HT1080 (cell line): ENCODE results near the gene LARP4. TPM values are rescaled to one million over a fixed set of nuclear protein-coding genes. Genes with fewer than 3 reads are reported as not detected.
A peak's percentile ranks its signal among the peaks of the same experiment; 100 is the strongest.
"Not testable (repeated sequence)": the region's sequence is repeated elsewhere in the genome, so short reads cannot be mapped to it uniquely, and the experiment has no call there.

Experiments
- DNase-seq: peaks from one replicate; pipeline ENCODE4 v3.0.0-alpha.2; 2015; ENCODE audit warnings: low read depth
- polyA plus RNA-seq, 2 experiments: library from polyadenylated mRNA; depleted of rRNA; stranded (reverse); fragments of >200 nt; gene quantifications; 2 replicates each; pipeline ENCODE4 v1.2.3, GENCODE V29; 2015
- total RNA-seq: library from RNA; depleted of rRNA; stranded (reverse); fragments of >200 nt; shearing (Covaris generic); gene quantifications from 2 replicates; pipeline ENCODE4 v1.2.3, GENCODE V29; 2014; rRNA removed

Gene LARP4
- 34.0 and 49.9 TPM in 2 replicates for total RNA-seq
- polyA plus RNA-seq (2015; cell fraction: cytosol; rRNA removed), result 25.3 and 31.6 TPM in 2 replicates
- polyA plus RNA-seq (2015; cell fraction: nucleus; rRNA removed), result 69.1 and 74.2 TPM in 2 replicates

DNA sequence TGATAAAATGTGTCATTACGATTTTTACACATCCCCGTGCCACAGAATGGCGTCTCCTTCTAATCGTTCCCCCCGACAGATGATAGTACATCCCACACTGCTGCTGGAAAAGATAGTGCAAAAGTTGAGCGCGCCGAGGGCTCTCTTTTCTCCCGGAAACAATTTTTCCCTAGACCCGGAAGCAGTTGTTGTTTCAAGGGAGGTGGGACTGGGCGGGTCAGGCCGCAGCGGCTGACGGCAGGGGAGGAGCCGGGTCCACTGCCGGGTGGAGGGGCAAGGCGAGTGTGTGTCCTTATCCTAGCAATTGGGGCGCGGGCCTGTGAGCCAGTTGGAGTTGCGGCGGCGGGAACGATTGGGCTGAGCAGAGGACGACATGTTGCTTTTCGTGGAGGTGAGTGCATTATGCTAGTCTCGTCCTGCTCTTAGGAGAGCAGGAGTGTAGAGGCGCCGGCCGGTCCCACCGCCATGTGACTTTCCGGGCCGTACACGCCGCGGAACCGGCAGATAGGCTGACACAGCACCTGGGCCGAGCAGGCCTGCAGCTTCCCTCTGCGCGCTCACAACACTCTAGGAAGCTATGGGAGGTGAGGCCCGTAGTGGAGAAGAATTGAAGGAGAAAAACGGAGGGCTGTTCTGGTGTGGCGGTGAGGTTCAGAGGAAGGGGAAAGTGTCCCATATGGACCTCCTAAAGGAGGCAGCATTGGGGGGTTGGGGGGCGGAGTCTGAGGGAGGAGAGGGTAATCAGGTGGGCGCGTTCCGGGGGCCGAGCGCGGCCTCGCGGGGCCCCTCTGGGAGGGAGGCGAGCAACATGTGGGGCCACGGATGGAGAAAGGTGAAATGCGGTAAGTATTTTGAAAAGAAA is at the start of gene LARP4:
Gene LARP4, plus strand, starts transcription at position 248 of the 862 bp plus-strand sequence. Its CDS starts 126 bp downstream, at position 374.
- peak; percentile 97 for DNase-seq

DNA sequence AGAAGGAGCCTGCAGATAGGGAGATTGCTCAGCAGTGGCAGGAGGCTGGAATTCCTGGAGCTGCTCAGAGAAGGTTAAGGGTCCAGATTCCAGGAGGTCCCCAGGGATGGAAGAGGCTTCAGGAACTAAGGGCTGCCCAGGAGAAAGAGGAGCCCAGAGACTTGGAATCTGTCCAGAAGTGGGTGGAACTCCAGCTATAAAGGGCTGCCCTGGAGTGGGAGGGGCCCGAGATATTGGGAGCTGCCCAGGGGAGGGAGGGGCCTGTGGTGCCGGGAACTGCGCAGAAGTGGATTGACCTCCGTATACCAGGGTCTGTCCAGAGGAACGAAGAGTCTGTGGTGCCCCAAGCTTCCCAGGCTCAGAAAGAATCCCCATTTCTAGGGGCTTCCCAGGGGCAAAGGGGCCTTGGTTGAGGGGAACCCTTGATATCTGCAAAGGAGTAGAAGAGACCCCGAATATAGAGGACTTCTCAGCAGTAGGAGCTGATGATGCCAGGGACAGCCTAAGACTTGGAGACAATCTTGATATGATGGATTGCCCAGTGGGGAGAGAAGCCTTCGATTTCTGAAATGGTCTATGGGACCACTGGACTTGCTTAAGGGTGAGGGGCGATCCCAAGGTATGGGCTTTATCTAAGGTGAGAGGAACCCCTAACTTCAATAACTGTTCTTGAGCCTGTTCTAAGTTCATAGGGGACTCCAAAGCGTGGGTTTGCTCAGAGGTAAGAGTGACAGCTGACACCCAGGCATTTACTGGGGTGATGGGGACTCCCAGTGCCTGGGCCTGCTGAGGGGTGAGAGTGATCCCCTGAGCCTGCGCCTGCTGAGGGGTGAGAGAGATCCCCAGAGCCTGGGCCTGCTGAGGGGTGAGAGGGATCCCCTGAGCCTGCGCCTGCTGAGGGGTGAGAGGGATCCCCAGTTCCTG is 49.3 kb upstream of the LARP4 start:
- no peak for DNase-seq

DNA sequence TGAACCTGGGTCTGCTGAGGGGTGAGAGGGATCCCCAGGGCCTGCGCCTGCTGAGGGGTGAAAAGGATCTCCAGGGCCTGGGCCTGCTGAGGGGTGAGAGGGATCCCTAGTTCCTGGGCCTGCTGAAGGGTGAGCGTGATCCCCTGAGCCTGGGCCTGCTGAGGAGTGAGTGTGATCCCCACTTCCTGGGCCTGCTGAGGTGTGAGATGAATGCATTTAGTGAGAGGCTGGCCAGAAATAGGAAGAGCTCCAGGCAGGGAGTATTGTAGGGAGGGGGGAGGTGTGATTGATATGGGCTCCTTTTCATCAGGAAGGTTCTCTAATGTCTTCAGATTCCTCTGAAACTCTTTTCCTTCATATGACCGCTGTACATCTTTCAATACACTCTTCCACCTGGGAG is 47.3 kb upstream of the LARP4 start:
- no peak for DNase-seq

DNA sequence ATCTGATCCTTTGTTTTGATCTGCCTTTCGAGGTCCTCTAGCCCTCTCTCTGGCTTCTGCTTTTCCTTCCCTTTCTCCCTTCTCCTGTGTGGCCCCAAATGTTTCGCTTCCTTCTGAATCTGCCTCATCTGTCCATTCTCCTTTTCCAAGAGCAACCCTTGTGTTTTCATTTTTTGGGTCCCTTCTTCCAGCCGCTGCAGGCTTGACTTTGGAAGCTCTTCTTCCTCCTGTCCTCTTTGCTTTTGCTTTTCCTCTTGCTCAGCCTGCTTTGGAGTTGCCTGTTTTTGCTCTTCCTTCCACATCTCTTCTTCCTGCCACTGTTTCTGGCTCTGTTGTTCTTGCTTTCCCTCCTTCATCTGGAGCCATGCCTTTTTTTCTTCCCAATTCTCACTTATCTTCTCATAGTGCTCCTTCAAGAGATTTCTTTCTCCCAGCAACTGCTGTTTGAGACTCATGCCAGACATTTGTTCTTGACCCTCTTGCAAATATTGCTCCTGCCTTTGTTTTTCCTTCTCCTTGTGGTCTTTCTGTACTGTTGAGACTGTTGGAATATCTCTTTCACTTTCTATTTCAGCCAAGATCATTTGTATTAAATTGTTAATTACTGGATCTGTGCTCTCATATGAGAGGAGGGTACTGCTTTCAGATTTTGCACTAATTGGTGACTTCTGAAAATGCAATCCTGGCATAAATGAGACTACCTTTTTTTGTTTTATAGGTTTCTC is 46.7 kb upstream of the LARP4 start:
- no peak for DNase-seq

DNA sequence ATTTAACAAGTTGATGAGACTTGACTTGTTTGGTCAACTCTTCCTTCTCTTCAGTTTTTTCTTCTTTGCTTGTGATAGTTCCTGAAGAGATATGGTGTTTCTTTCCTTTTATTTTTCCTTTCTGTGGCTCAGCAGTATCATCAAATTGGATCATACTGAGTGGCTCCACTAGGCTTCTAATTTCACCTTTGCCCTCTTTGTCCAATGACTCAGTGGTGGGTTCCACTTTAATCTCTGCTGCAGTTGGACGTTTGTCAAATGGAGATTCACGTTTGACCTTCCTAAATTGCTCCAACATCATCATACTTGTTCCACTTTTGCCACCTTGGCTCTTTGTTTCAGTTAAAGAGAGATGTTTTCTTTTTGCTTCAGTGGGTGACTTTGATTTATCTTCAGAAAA is 45.8 kb upstream of the LARP4 start:
- no peak for DNase-seq

DNA sequence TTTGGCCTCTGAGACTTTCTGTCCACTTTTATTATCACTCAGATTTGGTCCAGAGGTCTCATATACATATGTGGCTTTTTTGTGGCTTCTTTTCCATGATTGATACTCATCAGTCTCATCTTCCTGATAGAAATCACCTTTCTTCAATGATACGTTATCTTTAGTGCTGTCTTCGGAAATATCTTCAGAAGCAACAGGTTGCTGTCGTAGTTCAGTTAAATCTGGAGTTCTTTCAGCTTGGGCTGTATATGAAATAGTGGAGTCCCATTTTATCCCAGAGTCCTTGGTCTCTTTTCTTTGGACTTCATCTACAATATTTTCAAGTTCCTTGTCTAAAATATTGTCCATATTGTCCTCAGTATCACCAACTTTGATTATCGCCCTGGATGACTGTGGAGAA is 45.3 kb upstream of the LARP4 start:
- no peak for DNase-seq

DNA sequence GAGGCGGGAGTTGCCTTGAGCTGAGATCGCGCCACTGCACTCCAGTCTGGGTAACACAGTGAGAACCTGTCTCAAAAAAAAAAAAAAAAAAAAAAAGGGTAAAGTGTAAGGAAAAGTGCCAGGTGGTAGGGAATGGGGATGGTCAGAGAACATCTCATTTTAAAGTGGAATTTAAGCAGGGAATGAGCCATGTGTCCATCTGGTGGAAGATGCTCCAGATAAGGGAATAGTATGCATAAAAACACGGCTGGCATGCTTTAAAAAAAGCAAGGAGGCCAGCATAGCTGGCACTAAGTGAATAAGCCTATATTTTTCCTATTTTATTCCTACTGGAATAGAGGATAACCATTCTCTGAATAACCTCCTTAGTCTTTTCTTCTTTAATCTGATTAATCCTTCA is 38.0 kb upstream of the LARP4 start:
- DNase-seq, result no peak

DNA sequence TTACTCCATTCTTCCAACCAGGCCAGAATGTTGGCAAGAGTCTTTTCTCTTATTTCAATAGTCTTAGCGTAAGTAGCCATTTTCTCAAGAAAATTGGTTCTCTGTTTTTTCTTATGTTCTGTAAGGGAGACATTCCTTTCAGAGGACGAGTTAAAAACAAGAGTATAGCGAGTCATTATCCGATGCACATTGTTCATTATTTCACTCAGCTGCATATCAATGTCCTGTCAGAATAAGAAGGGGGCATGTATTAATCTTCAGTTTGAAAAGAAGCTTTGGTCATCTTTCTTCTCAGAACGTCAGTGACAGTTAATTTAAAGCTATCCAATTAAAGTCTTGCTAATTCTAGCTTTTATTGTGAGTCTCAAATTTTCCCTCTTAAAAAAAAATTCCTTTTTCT is 37.5 kb upstream of the LARP4 start:
- no peak for DNase-seq

DNA sequence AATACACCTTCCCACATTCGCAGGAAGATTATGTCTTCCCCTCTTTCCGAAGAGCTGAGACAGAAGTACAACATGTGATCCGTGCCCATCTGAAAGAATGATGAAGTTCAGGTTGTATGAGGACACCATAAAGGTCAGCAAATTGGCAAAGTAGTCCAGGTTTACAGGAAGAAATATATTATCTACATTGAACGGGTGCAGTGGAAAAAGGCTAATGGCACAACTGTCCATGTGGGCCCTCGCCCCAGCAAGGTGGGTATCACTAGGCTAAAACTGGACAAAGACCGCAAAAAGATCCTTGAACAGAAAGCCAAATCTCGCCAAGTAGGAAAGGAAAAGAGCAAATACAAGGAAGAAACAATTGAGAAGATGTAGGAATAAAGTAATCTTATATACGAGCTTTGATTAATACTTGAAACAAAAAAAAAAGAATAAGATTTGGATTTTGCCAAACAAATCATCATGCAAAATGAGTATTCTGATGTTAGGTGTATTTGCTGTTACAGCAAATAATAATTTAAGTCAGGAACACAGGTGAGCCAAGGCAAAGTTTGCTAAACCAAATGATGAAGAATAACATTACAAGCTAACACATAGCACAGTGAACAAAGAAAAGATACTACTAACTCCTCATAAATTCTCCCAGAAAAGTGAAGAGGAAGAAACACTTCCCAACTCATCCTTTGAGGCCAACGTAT is 34.8 kb upstream of the LARP4 start:
- DNase-seq, result no peak

DNA sequence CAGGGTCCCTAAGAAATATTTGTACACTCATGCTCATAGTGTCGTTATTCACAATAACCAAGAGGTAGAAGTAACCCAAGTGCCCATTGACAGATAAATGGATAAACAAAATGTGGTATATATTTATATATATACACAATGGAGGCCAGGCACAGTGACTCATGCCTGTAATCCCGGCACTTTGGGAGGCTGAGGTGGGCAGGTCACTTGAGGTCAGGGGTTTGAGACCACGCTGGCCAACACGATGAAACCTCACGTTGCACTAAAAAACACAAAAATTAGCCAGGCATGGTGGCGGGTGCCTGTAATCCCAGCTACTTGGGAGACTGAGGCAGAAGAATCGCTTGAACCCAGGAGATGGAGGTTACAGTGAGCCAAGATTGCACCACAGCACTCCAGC is 30.0 kb upstream of the LARP4 start:
- not testable (repeated sequence) for DNase-seq

DNA sequence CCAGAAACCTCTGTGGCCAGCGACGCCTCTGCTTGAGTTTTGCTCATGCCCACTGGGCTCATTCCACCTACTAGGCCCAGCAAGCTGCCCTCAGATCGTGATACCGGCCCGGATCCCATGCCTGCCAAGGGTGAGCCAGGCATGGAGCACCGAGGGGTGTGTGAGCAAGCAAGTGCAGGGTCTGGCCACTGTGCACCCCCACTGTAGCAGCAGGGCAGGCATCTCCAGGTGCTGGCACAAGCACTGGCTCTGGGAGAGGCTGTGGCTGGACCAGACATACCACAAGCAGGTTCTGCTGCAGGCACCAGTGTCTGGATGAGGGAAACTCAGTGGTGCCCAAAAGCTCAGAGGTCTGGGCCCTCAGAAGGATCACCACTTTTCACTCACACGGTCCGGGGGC is 24.9 kb upstream of the LARP4 start:
- DNase-seq, result no peak

DNA sequence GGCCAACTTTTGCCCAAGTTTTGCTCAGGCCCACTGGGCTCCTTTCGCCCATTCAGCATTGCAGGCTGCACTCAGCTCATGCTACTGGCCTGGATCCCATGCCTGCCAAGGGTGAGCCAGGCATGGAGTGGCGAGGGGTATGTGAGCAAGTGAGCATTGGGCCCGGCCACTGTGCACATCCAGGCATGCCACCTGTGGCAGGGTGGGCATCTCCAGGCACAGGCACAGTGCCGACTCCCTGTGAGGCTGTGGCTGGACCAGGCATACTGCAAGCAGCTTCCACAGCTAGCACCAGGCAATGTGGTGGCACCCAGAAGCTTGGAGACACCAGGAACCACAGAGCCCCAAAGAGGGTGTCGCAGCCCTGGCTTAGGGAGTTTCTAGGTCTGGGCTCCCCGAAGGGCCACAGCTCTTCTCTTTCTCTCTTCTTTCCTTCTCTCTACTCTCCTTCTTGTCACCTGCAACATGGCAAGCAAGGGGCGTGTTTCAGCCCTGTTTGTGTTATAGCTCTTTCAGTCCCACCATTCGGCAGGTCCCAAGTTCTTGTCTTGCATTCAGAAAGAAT is 19.8 kb upstream of the LARP4 start:
- no peak for DNase-seq

DNA sequence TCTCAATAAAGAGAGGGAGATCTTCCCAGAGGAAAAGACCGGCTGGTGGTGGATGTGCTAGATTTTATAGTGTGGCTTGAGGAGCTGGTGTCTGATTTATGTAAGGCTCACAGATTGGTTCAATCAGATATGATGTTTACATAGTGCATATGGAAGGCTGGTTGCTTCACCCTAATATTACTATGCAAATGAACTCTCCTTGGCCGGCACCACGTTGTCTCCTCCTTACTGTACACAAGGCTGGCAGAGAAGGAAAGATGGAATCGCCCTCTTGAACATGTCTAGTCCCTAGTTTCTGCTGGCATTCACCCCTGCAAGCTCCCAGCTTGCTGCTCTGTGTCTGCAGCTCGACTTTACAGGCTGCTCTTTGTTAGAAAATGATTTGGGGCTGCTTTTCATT is 13.2 kb upstream of the LARP4 start:
- DNase-seq, result no peak

DNA sequence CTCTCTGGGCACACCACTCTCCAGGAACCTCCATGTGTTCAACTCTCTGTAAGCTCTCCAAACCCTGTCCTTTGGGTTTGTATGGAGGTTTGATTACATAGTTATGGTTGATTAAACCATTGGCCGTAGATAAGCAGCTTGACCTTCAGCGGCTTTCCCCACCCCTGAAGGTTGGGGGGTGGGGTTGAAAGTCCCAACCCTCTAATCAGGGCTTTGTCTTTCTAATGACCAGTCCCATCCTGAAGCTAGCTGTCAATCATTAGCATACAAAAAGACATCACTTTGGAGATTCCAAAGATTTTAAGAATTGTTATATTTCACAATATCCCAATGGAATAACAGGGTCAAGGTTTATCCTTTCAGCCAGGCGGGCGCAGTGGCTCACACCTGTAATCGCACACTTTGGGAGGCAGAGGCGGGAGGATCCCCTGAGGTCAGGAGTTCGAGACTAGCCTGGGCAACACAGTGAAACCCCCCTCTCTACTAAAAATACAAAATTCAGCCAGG is 12.7 kb upstream of the LARP4 start:
- no peak for DNase-seq

DNA sequence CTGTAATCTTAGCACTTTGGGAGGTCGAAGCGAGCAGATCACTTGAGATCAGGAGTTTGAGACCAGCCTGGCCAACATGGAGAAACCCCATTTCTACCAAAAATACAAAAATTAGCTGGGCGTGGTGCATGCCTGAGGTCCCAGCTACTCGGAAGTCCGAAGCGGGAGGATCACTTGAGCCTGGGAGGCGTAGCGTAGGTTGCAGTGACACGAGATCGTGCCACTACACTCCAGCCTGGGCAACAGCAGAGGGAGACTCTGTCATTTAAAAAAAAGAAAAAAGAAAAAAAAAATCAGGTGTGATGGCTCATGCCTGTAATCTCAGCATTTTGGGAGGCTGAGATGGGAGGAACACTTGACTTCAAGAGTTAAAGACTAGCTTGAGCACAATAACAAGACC is 11.9 kb upstream of the LARP4 start:
- not testable (repeated sequence) for DNase-seq

DNA sequence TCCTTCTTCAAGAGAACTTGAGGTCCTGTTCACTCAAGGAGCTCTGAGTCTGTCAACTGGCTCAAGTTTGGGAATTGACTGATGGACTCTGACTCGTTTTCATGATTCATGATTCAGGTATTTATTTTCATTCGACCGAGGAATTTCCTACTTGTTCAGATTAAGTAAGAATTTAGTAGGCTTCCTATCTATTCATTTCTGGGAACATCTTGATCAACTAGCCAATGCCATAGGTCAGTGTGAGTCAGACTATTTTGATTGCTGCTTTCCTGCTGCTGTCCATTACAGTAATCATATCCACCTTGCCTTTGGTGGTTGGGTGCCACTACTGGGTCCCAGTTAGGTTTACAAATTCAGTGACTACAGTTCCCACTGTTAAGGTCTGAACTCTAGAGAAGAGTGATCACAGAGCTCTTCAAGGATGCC is 10.4 kb upstream of the LARP4 start:
- peak; percentile 97 for DNase-seq

DNA sequence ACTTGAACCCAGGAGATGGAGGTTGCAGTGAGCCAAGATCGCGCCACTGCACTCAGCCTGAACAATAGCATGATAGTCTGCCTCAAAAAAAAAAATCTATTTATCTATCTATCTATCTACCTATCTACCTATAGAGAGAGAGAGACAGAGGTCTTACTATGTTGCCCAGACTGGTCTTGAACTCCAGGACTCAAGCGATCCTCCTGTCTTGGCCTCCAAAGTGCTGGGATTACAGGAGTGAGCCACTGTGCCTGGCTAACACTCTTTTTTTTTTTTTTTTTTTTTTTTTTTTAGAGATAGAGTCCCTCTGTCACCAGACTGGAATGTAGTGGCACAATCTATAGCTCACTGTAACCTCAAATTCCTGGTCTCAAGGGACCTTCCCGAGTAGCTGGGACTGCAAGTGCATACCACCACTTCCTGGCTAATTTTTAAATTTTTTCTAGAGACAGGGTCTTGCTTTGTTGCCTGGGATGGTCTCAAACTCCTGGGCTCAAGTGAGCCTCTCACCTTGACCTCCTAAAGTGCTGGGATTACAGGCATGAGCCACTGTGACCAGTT is 6.1 kb upstream of the LARP4 start:
- DNase-seq, result peak; percentile 46

DNA sequence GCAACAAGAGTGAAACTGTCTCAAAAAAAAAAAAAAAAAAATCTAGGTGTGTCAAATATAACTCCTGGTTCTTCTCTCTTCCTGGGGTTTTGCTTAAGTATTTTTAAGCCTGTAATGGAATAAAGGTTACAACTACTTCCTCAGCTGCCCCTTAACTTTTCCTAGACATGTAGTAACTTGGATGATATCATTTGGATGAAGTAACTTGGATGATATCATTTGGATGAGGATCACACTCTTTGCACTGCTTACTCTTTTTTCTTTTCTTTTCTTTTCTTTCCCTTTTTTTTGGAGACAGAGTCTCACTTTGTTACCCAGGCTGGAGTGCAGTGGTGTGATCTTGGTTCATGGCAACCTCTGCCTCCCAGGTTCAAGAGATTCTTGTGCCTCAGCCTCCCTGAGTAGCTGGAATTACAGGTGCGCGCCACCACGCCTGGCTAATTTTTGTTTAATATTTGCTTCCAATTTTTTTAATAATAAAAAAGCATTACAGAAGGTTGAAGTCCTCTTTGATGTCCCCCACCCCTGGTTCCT is 3.5 kb upstream of the LARP4 start:
- DNase-seq, result no peak

DNA sequence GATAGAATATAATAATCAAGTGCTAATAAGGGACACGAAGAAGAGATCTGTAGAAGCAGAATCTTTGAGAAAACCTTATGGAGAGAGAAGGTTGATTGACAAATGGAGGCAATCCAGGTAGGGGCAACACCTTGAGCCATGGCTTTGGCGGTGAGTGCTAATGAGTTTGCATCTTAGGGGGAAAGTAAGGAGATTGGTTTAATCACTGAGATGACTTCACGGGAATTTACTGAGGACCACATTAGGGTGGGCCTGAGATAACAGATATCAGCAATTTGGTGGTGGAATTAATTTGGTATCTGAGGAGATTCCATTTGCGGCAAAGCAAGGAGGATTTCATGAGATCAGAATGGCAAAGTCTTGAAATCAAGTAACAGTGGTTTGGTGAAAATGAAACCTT is 1.8 kb upstream of the LARP4 start:
- no peak for DNase-seq
